ENCODE measurements around the gene ZNF831.

Gene ZNF831

DNA sequence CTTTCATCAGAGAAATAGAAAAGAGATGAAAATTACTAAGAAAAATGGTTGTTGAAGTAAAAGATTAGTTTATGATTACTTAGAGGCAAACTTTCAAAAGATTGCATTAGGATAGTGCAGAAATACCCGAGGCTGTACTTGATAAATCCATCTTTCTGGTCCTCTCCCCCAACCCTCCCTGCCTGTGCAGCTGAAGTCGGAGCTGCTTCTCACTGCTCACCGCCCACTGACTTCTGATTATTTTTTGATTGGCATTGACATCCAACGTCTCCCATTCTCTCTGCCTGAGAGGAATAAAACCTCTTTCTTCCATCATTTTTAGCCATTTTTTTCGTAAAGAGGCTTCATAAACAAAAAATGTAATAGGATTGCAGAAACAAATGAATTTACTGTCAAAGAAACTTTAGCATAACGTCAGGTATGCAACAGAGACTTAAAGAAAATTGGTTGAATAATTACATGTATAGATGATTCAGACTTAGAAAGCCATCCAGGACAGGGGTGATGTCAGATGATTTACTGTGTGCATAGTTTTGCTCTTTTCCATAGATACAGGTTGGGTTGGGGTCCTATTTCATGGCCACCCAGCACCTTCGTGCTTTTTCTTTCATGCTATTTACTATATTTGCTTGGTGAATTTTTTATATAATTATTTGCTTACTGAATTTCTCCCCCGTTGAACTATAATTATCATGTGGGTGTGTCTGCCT lies 83.2 kb downstream of the ZNF831 start:
- DNase-seq, result no peak

DNA sequence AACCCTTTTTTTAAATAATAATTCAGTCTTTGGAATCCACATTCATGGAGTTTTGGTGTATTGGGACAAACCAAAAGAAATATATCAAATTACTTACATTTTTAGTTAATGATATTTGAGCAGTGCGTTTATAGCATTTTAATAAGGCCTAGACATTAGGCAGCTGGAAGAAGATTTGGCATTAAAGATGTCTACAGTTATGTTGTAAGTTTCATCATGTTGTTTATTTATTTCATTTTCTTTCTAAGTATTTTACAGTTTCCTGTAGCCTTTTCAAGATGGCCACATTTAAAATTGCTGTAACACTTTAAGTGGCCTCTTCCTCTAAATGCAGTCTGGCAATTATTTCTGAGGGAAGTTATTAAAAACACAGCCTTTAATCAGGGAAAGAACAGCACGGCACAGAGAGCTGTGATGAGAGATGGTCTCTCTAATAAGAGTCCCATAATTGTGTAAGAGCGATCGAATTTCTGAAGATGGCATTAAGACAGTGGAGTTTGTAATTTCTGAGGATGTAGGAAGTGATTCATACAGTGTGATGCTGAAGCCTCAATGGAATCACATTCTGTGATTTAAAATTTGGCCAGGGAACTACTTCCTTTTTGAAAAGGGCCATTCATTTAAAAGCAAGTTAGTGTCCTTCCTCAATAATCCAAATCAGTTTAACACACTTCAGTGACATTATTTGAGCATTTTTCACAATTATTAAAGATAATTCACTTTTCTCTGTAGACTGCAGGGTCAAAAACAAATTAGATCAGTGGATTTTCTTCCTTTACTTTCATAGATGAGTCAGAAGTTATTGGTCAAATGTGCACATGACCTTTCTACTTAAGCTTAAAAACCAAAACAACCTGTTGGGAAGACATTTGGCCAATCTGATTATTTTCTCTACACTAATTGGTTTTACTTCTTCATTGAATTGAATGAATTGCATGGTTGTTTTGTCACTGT lies 84.4 kb downstream of the ZNF831 start:
- no peak for DNase-seq

DNA sequence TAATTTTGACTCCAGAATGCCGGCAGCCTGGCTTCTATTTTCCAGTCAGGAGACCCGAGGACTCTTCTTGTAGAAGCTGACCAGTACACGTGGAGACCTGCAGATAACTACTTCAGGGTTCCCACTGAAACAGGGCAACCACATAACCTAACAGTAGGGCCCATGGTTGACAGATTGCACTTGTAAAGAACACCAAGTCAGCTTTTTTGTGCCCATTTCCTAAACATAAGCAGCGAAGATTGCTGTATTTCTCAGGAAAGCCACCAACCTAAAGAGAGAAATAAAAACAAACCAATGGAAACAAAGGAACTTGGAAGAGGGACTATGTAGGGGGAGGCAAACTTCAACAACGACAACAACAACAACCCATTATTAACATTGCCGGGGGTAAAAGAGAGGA lies 86.7 kb downstream of the ZNF831 start:
- DNase-seq, result no peak

DNA sequence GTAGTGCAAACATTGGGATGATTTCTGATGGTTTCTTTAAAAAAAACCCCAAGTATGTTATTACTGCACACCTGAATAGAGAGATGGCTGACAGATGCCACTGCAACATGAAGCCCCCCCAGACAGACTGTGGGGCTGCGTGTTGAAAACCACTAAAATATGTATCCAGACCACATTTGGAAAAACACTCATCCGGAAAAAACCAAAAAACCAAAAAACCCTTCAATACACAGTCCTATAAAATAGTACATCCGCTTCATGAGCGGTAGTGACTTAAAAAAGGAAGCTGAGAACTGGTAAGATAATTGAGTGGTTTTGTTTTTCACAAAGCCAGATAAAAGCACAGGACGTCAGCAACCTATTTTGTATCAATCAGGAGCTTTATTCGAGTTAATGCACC lies 89.7 kb downstream of the ZNF831 start:
- no peak for DNase-seq

DNA sequence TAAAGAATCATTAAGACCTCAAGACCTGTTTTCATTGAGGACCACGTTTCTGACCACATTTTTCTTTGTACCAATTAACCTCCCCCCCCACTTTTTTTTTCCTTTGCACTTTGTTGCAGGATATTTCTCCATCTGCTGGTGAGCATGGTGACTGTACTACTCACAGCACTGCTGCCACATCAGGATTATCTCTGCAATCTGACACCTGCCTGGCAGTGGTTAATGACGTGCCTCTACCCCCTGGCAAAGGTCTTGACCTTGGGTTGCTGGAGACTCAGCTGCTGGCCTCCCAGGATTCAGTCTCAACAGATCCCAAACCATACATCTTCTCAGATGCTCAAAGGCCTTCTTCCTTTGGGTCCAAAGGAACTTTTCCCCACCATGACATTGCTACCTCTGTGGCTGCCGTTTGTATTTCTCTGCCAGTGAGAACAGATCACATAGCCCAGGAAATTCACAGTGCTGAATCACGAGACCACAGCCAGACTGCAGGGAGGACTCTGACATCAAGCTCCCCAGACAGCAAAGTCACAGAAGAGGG lies 90.2 kb downstream of the ZNF831 start:
- no peak for DNase-seq

DNA sequence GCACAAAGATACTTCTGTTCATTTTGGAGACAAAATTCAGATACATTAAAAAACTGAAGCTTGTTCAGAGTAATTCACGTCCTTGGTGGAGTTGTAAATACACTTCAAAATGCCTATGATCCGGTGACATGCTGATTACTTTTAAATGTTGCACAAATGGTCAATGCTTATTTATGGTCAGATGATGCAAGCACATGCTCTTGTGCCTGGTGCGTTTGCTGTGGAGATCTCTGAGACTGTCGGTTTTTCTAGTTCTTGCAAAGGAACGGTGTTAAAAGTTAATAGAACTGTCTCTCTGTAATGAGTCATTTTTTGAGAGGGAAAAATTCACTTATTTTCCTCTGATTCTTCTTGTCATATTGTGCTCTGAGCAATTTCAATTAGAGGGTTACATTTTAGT lies 91.6 kb downstream of the ZNF831 start:
- DNase-seq, result no peak

DNA sequence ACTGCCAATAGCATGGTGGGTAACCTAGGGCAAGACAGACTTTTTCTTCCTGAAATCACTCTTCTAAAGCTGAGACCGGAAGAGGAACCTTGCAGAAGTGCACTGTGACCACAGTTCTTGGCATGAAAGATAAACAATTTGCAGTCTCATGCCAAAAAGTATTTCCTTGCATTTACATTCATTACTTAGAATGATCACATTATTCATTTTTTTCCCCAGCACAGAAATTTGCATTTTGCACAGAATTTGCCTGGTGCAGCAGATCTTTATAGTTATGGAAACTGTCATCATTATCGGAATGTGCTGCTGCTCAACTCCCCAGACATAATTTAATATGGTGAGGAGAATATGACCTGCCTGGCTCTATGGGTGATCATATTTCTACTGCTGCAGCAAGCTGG lies 94.6 kb downstream of the ZNF831 start:
- no peak for DNase-seq

DNA sequence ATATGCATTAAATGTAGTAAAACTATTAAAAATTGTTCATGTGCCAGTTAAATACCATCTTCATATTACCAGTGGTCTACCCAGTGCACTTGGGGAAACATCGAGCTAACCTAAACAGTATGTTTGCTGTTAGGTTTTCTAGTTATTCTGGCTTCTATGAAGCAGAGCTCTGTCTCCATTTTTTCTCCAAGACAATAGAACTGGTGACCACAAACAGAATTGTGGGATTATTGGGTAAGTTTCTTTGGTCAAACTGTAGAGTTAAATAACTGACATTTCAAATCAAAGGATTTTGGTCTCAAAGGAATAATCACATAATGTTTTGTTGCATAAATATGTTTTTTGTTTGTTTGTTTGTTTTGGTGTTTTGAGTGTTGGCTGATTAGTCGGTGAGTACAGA lies 96.3 kb downstream of the ZNF831 start:
- DNase-seq, result no peak

DNA sequence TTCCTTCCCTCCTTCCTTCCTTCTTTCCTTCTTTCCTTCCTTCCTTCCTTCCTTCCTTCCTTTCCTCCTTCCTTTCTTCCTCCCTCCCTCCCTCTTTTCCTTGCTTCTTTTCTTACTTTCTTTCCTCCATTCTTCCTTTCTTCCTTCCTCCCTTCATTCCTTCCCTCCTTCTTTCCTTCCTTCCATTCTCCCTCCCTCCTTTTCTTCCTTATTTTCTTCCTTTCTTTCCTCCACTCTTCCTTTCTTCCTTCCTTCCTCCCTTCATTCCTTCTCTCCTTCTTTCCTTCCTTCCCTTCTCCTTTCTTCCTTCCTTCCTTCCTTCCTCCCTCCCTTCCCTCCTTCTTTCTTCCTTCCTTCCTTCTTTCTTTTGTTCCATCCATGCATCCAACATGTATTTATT lies 101.7 kb downstream of the ZNF831 start:
- DNase-seq, result no peak

DNA sequence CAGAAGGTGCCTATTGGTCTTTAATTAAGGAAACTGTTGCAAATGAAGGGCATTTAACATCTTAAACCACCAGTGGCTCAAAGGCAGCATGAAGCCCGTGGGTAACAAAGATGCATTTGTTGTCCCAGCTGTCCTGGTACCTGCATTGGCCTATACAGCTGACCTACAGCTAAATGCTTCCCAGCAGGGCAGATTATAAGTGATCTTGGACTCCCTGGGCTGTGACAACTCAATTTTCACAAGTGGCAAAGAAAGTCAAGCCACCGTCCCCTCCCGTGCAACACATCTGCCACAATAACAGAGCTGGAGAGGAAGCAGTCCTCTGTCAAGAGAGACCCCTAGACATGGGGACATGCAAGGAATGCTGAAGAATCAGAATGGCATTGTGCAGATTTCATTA lies 105.2 kb downstream of the ZNF831 start:
- no peak for DNase-seq

DNA sequence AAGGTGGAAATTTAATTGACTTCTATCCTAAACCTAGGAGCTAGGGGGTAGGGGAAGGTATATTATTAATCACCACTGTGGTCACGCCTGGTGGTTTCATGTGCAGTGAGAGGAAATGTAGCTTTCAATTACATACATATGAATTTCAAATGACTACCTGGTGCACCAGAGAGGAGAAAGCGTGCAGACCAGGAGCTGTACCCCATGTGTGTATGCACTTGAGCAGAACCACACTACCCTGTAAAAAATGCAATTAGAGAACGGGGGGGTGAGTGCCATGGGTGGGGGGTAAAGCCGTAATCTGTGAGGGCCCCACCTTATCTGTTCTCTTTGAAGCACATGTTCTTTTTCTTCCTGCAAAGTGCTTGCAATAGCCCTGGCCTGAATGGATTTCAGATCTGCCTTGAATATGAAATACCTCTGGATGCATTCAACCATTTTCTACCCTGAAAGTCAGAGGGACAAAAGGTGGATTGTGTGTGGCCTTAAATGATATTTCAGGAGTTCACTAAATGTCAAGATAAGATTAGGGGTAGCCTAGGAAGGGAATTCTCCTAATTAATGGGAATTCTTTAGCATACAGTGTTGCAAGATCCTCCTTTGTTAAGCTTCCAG lies 105.9 kb downstream of the ZNF831 start:
- no peak for DNase-seq

DNA sequence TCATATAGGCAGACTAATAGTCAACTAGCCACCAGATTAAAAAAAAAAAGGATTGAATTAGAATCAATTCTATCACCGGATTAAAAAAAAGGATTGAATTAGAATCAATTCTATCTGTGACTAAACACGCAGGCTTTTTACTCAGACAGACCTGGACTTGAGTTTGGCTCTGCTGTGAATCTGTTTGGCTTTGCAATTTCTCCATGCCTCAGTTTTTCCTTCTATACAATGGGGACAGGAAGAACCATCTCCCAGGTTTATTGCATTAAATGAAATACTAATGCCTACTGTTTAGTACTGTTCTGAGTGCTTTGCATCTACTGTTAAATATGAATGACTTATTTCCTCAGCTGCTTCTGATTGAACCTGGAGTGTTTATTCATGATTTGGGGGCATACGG lies 106.8 kb downstream of the ZNF831 start:
- DNase-seq, result no peak

DNA sequence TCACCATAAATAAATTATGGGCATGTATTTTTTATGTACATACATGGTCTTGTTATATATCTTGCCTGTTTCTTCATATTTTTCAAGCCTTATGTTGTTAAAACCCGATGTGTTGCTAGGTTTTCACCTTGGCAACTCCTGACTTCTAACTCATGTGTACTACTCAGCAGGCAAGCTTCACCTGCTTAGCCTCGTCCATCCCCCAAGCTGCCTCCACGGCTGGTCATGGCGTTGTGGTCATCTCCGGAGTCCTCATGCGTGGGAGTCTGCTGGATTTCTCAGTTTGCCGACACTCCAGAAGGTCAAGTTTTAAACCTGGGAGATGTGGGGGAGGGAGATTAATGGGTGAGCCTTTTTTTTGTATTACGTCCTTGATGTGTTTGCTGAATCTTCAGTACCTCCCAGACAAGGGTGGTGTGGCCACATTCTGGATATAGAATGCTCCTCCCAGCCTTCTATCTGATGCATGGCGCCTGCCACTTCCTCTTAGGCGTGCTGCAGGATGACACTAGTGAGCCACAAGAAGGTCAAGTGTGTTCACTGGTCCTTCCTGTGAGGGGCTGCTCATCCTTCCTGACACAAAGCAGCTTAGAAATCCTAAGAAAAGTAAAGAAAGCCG lies 110.2 kb downstream of the ZNF831 start:
- no peak for DNase-seq

DNA sequence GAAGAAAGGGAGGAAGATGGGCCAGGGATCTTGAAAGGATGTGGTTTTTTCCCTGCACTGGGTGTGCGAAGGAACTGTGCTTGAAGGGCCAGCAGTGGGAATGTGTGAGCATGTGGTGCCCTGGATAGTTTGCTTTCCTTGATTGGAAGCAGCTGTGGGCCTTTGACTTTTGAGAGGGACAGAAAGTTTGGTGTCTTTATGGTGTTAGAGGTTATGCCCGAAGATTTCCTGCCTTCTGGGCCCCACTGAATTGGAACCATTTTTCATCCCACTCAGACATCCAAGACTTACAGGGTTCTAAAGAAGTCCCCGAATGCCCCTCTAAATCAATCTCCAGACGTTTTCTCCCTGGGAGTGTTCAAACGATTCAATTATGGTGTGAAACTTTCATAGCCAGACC lies 113.3 kb downstream of the ZNF831 start:
- no peak for DNase-seq

DNA sequence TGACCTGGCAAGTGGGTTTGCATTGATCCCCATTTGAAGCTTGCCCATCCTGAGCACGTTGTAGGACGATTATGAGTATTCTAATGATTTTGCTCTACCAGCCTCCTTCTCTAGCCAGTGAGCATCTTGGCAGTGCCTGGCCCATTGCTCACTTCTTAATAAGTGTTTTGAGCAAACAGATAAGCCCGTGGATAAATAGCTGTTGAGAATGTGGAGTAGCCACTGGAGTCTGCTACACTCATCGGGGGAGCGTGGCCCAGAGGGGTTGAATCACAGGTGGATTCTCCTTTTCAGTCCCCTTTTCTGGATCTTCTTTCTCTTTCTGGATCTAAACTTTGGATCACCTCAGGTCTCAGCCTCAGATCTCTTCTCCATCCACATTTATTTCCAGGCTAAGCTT lies 120.8 kb downstream of the ZNF831 start:
- no peak for DNase-seq

DNA sequence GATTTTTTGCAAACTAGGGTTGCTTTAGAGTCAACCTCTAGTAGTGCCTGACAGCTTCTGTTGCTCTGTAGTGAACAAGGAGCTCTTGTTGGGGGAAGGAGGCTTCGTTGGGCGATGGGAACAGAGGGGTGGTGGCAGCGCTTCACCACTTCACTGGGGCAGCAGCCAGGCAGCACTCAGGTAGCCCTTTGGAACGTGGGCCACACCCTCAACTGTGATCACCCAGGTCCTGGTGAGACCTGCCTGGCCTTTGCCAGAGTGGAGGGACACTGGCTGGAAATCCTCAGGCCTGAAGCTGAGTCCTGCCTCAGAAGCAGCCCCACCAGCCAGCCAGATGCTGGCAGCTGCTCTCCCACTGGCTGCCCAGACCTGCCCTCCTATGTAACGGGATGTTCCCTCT lies 126.4 kb downstream of the ZNF831 start:
- DNase-seq, result no peak

DNA sequence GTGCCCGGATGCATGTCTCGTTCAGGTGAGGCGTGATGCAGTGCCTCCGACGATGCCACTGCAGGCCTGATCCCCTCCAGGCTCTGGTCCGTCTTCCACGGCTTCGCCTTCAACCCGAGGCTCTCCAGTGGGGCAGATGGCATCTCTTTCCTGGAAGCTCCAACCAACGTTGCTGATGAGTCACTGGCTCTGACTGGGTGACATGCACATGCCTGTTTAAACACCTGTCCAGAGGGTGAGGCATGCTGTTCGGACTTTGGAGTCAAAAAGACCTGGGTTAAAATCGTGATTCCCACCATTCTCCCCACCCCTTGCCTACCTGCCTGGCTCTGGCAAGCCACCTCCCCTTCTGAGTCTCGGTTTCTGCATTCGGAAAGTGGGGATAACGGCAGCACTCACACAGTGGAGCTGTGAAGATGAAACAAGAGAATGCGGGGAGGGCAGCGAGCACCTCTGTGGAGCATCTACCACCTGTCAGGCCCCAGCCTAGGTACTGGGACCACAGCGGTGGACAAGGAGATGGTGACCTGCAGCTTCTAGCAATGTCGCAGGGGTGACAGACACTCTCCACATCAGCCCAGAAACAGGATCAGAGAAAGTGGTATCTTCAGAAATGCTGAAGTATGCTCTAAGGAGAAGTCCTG lies 128.2 kb downstream of the ZNF831 start:
- no peak for DNase-seq

DNA sequence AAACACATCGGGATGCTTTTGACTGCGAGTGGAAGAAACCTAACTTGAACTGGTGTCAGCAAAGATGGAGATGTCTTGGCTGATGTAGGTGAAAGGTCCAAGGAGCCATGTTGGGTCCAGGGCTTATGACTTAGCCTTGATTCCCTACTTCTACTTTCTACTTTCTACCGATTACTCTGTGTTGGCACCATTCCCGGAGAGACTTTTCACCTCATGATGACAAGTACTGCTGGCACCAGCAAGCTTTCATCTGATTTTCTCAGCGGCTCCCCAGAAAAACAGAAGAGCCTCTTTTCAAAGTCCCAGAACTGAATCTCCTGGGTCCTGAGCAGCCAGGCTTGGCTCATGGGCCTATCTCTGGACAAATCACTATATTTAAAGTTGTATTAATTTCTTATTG lies 131.9 kb downstream of the ZNF831 start:
- no peak for DNase-seq

DNA sequence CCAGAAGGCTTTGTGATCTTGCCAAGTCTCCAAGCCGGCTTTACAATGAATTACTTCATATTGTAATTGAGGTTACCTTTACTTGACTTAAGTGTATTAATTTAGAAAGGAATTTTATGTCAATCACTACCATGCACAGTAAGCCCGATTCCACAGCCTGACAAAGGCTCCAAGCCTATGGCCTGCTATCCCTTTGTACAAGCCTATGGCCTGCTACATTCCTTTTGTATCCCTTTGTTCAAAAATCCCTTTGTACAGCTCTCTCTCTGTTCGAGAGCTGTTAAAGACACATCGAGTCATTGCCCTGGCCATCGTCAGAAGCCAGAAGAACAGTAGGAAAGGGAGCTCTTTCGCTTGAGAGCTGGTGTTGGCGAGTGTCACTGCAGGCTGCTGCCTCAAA lies 134.1 kb downstream of the ZNF831 start:
- no peak for DNase-seq

DNA sequence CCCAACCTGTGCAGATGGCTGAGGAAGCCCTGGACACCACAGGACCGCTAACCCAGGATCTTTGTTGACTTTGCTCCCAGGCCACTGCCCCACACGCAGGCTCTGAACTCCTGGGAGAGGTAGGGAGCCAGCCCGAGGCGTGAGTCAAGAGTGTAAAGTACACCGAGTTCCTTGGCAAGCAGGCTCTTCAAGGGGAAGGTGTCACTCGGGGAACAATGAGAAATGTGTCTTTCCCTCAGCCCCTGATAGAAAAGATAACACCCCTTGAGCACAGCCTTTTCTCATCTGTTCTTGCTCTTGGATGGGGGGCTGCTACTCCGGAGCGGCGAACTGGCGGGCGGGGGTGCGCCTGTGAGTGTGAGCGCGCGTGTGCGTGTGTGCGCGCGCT lies 136.3 kb downstream of the ZNF831 start:
- DNase-seq, result no peak

Measured in amygdala (tissue), 56 donors.